Measurements from ENCODE around the gene GDPD4.

GDPD4 gene

GRCh38 chr11:77178150-77178549 lies 123.3 kb downstream of the GDPD4 start:
- H3K4me3 ChIP-seq (ENCODE audit: low read length) = no peak overlapping the region
- no peak for TF ChIP-seq ZNF274 (IDR thresholded peaks at IDR 0.05; ENCODE audit: low read depth, low read length)

GRCh38 chr11:77176996-77177395 lies 124.5 kb downstream of the GDPD4 start:
- no peak overlapping the region for H3K4me3 ChIP-seq (ENCODE audit: low read length)
- TF ChIP-seq ZNF274 (IDR thresholded peaks at IDR 0.05; ENCODE audit: low read depth, low read length) = no peak

GRCh38 chr11:77175869-77176539 lies 125.5 kb downstream of the GDPD4 start:
- TF ChIP-seq ZNF274 (IDR thresholded peaks at IDR 0.05; ENCODE audit: low read depth, low read length) = no peak
- no peak overlapping the region for H3K4me3 ChIP-seq (ENCODE audit: low read length)

GRCh38 chr11:77175021-77175842 lies 126.3 kb downstream of the GDPD4 start:
- H3K4me3 ChIP-seq (ENCODE audit: low read length) = no peak overlapping the region
- TF ChIP-seq ZNF274 (IDR thresholded peaks at IDR 0.05; ENCODE audit: low read depth, low read length) = no peak

GRCh38 chr11:77174559-77174958 lies 126.9 kb downstream of the GDPD4 start:
- TF ChIP-seq ZNF274 (IDR thresholded peaks at IDR 0.05; ENCODE audit: low read depth, low read length) = no peak
- H3K4me3 ChIP-seq (ENCODE audit: low read length) = no peak overlapping the region

GRCh38 chr11:77173494-77173893 lies 128.0 kb downstream of the GDPD4 start:
- H3K4me3 ChIP-seq (ENCODE audit: low read length) = no peak overlapping the region
- TF ChIP-seq ZNF274 (IDR thresholded peaks at IDR 0.05; ENCODE audit: low read depth, low read length) = no peak

- TF ChIP-seq ZNF274 (IDR thresholded peaks at IDR 0.05; ENCODE audit: low read depth, low read length) = no peak
- H3K4me3 ChIP-seq (ENCODE audit: low read length) = no peak overlapping the region
Measured at GRCh38 chr11:77172666-77172982, 128.9 kb downstream of the GDPD4 start.

GRCh38 chr11:77171885-77172665 lies 129.4 kb downstream of the GDPD4 start:
- H3K4me3 ChIP-seq (ENCODE audit: low read length) = no peak overlapping the region
- no peak for TF ChIP-seq ZNF274 (IDR thresholded peaks at IDR 0.05; ENCODE audit: low read depth, low read length)

- no peak overlapping the region for H3K4me3 ChIP-seq (ENCODE audit: low read length)
- TF ChIP-seq ZNF274 (IDR thresholded peaks at IDR 0.05; ENCODE audit: low read depth, low read length) = no peak
Measured at GRCh38 chr11:77171254-77171653, 130.2 kb downstream of the GDPD4 start.

- H3K4me3 ChIP-seq (ENCODE audit: low read length) = no peak overlapping the region
- no peak for TF ChIP-seq ZNF274 (IDR thresholded peaks at IDR 0.05; ENCODE audit: low read depth, low read length)
Measured at GRCh38 chr11:77170107-77170506, 131.4 kb downstream of the GDPD4 start.

- no peak for TF ChIP-seq ZNF274 (IDR thresholded peaks at IDR 0.05; ENCODE audit: low read depth, low read length)
- H3K4me3 ChIP-seq (ENCODE audit: low read length) = no peak overlapping the region
Measured at GRCh38 chr11:77167791-77168190, 133.7 kb downstream of the GDPD4 start.

- no peak for TF ChIP-seq ZNF274 (IDR thresholded peaks at IDR 0.05; ENCODE audit: low read depth, low read length)
- H3K4me3 ChIP-seq (ENCODE audit: low read length) = no peak overlapping the region
Measured at GRCh38 chr11:77167111-77167626, 134.3 kb downstream of the GDPD4 start.
